NCI-H2196 (cell line): ENCODE results near the gene NDUFA6.
"Not testable (repeated sequence)": the region's sequence is repeated elsewhere in the genome, so short reads cannot be mapped to it uniquely, and the experiment has no call there.

Source experiments
- DNase-seq: peaks from one replicate; lab custom pipeline; 2025; ENCODE audit not compliant: unreplicated experiment; lab: John Stamatoyannopoulos, UW

The NDUFA6 gene

DNA sequence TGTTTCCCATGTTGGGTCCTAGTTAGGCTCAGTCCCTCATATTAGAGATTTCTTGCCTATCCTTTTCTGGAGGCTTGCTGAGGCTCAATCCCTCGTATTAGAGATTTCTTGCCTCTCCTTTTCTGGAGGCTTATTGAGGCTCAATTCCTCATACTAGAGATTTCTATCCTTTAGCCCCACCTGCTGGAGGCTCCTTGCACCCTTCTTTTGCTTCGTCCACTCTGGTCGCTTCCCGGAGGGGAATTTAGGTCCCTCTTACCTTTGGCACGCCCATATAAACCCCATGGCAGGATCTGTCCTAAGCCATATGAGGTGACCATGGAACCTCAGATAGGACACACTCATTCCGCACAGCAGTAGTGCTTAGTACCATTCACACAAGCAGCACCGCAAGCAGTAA is 24.1 kb upstream of the NDUFA6 start:
- DNase-seq, result no peak

DNA sequence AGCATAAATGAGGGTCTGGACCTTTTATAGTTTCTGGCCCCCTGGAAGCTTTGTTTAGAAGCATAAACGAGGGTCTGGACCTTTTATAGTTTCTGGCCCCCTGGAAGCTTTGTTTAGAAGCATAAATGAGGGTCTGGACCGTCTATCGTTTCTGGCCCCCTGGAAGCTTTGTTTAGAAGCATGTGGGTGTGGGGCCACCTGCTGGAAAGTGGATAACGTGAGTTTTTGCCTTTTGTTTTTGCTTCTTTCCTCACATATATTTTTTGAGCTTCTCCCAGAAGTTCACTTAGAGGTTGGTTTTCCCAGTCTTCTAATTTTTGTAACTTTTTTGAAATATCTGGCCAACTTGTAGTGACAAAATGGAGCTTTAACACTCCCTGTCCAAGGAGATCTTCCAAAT is 22.2 kb upstream of the NDUFA6 start:
- not testable (repeated sequence) for DNase-seq

- no peak for DNase-seq
Observed at GRCh38 chr22:42111798-42112197, 21.2 kb upstream of the NDUFA6 start.

- DNase-seq, result no peak
Observed at GRCh38 chr22:42108848-42109247, 18.3 kb upstream of the NDUFA6 start.

DNA sequence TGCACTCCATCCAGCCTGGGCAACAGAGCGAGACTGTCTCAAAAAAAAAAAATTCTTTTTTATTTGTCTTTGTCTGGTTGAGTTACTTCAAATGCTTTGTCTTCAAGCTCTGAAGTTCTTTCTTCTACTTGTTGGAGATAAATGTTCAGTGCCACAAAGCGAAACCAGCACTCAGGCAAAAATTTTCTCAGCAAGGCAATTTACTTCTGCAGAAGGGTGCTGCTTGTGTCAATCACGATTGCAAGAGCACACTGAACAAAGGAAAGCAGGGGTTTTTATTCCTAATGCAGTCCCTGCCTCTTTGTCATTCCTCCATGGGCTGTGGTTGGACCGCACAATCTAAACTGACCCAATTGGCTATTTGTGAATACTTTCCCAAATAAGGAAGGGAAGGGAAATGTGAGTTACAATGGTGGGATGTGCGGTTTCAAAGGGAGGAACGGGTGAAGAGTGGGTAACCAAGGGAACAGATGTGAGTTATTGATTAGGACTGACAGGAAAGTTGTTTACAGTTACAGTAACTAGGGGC is 13.8 kb upstream of the NDUFA6 start:
- DNase-seq, result not testable (repeated sequence)

- DNase-seq, result no peak
Observed at GRCh38 chr22:42101199-42101598, 10.6 kb upstream of the NDUFA6 start.

- DNase-seq, result no peak
Observed at GRCh38 chr22:42091455-42091782, 847 bp upstream of the NDUFA6 start.

GRCh38 chr22:42086051-42086450 is 4.5 kb downstream of the NDUFA6 start:
- DNase-seq, result no peak

GRCh38 chr22:42084874-42085273 is 5.7 kb downstream of the NDUFA6 start:
- no peak for DNase-seq

DNA sequence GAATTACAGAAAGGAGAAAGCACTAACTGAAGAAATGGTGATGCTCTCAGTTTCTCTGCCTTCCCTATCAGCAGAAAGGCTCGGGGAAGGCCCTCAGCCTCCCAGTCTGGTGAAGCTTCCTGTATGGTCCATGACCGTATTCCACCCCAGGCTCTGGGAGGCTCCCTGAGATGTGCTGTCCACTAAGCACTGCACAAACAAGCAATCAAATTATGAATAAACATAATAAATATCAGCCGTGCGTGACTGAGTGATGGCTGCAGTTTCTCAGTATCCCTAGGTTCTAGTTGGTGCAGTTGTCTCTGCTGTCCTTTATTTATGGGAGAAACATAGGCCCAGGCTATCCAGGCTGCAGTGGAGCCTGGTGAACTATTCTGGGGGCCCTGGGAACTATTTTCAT is 7.5 kb downstream of the NDUFA6 start:
- no peak for DNase-seq

- DNase-seq, result peak; percentile 40
Observed at GRCh38 chr22:42080287-42080686, 10.3 kb downstream of the NDUFA6 start.

DNA sequence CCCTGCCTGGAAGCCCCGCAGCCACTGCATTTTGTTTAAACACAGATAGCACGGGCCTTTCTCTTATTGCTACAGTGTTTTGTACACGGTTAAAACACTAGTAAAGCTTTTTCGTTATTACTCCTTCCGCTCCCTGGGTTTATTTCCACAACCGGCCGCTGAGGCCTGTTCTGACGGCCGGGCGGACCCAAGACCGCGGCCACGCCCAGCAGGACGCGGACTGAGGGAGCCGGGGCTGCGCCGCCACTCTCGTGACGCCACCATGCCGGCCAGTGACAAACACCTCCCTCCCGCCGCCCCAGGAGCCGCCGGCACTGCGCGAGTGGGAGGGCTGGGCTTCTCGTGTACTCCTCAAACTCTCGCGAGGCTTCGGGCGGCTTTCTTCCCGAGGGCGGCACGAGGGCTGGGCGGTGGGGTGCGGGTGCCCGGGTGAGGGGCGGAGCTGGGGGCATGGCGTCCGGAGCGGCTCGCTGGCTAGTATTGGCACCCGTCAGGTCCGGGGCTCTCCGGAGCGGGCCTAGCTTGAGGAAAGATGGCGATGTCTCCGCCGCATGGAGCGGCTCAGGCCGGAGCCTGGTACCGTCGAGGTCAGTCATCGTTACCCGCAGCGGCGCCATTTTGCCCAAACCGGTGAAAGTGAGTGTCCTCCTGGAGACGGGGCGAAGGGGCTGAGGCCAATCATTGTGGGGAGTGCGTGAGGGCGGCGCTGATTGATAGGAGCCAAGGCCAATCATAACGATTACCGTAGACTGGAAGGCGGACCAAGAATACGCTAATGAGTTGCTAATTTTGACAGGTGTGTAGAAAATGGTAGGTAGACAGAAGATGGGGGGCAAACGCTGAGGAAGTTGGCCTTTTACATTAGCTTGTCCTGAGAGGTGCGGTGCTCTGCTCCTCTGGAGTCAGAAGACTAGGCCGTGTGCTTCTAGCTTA is 11.0 kb downstream of the NDUFA6 start, which contains the start of gene SMDT1:
SMDT1 (plus strand) TSS at position 382 of the 933 bp plus-strand sequence; CDS start at position 451, 69 bp downstream.
- DNase-seq, result peak; percentile 99

GRCh38 chr22:42078469-42079318 is 11.9 kb downstream of the NDUFA6 start:
- no peak for DNase-seq

DNA sequence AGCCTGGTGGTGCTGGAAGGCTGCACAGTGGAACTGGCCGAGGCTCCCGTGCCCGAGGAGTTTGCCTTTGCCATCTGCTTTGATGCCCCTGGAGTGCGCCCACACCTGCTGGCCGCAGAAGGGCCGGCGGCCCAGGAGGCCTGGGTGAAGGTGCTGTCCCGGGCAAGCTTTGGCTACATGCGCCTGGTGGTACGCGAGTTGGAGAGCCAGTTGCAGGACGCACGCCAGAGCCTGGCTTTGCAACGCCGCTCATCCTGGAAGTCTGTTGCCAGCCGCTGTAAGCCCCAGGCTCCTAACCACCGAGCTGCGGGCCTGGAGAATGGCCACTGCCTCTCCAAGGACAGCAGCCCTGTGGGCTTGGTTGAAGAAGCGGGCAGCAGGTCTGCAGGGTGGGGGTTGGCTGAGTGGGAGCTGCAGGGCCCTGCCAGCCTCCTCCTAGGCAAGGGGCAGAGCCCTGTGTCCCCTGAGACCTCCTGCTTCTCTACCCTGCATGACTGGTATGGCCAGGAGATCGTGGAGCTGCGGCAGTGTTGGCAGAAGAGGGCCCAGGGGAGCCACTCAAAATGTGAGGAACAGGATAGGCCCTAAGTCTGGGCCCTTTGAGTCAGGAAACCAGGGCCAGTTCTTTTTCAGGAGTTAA is 13.0 kb downstream of the NDUFA6 start:
- no peak for DNase-seq

DNA sequence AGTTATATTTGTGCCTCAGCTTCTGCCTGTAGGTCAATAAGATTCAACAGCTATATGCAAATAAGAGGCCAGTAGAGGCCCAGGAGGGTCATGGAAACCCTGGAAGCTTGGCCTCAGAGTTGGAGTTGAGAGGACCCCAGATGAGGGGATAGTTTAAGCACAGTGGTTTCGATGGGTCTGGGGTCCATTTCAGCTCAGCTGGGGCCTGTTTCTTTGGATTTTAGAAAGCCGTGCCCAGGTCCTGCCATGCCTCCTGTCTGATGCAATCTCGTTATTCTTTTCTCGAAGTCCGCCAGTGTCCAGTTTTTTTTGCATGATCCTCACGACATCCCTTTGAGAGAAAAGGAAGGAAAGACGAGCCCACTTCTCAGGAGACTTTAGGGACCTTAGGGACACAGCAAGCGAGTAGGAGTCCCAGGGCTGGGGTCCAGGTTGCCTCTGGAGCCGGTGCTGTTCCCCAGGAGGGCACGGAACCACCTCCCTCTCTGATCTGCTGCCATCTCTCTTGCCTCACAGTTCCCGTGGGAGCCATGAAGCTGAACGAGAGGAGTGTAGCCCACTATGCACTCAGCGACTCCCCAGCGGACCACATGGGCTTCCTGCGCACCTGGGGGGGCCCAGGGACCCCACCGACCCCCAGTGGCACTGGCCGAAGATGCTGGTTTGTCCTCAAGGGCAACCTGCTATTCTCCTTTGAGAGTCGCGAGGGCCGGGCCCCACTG is 13.6 kb downstream of the NDUFA6 start:
- DNase-seq, result no peak

- DNase-seq, result no peak
Observed at GRCh38 chr22:42074846-42075676, 15.5 kb downstream of the NDUFA6 start.

DNA sequence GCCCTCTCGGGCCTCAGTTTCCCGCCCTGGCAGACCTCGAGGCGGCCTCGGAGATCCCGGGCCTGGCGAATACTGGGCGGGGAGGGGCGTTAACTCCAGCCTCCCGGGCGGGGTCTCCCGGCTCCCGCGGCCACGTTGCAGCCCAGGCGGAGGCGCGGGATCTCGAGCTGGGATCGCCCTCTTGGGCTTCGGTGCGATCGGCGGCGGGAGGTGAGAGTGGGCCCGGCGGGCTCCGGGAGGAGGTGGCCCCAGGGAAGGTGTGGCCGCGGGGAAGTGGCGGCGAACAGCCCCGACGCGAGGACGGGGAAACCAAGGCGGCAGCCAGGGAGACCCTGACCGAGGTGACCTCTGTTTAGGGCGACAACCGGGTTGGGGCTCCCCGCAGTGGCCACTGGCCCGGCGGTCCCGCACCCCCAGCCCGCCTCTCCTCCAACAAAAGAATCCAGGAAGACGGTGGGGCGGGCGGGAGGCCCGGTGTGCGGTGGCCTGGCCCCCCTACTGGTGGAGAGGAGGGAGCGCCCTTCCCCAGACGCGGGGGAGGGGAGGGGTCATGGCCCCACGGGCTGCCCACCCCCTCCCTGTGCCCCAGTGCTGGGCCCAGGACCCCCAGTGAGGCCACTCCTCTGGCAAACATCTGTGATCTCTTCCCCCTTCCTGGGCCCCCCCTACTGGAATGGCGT is 16.3 kb downstream of the NDUFA6 start, which contains the start of gene PHETA2:
PHETA2 (plus strand) TSS at position 117 of the 680 bp plus-strand sequence. CDS start 3,046 bp downstream, outside the sequence.
- no peak for DNase-seq

GRCh38 chr22:42073621-42074041 is 16.9 kb downstream of the NDUFA6 start:
- DNase-seq, result no peak
